GM19463 (cell line): ENCODE measurements around the gene NLGN4X.

Experiments
- ATAC-seq: cut with Tn5 transposase; IDR thresholded peaks from one replicate; pipeline ENCODE4 v1.9.1; 2021; ENCODE audit warnings: mild to moderate bottlenecking, moderate library complexity; ENCODE audit not compliant: unreplicated experiment

The NLGN4X gene

GRCh38 chrX:6228720-6229119 lies at the start of gene NLGN4X:
TSS of gene NLGN4X (minus strand) at chrX:6228867. CDS start at chrX:6151466, 77,401 bp downstream.
- no peak for ATAC-seq

GRCh38 chrX:6266041-6266440 lies 37.4 kb upstream of the NLGN4X start:
- no peak for ATAC-seq

GRCh38 chrX:6262959-6263358 lies 34.3 kb upstream of the NLGN4X start:
- no peak for ATAC-seq

GRCh38 chrX:6257025-6257424 lies 28.4 kb upstream of the NLGN4X start:
- no peak for ATAC-seq

- no peak for ATAC-seq
These were observed 16.0 kb upstream of the NLGN4X start for GRCh38 chrX:6244666-6245065.

- ATAC-seq, result no peak
These were observed 9.9 kb upstream of the NLGN4X start for GRCh38 chrX:6238576-6238975.

GRCh38 chrX:6227935-6228334 lies 732 bp downstream of the NLGN4X start:
- ATAC-seq, result no peak

- no peak for ATAC-seq
These were observed 1.2 kb downstream of the NLGN4X start for GRCh38 chrX:6227453-6227835.

GRCh38 chrX:6226596-6227452 lies 1.8 kb downstream of the NLGN4X start:
- no peak for ATAC-seq

GRCh38 chrX:6225911-6226595 lies 2.6 kb downstream of the NLGN4X start:
- ATAC-seq, result no peak

GRCh38 chrX:6225288-6225910 lies 3.3 kb downstream of the NLGN4X start:
- no peak for ATAC-seq

- no peak for ATAC-seq
These were observed 5.2 kb downstream of the NLGN4X start for GRCh38 chrX:6223516-6223915.

- no peak for ATAC-seq
These were observed 18.4 kb downstream of the NLGN4X start for GRCh38 chrX:6210230-6210629.

- ATAC-seq, result no peak
These were observed 25.0 kb downstream of the NLGN4X start for GRCh38 chrX:6203462-6204215.

GRCh38 chrX:6199486-6199885 lies 29.2 kb downstream of the NLGN4X start:
- no peak for ATAC-seq

- ATAC-seq, result no peak
These were observed 41.4 kb downstream of the NLGN4X start for GRCh38 chrX:6187256-6187655.

GRCh38 chrX:6184900-6185515 lies 43.7 kb downstream of the NLGN4X start:
- ATAC-seq, result peak; percentile 99

GRCh38 chrX:6175914-6176313 lies 52.8 kb downstream of the NLGN4X start:
- no peak for ATAC-seq

- ATAC-seq, result no peak
These were observed 58.2 kb downstream of the NLGN4X start for GRCh38 chrX:6170424-6170823.

GRCh38 chrX:6169407-6169806 lies 59.3 kb downstream of the NLGN4X start:
- no peak for ATAC-seq

GRCh38 chrX:6163721-6164120 lies 64.9 kb downstream of the NLGN4X start:
- ATAC-seq, result no peak
